AG08396 (cell line): ENCODE data around the gene IFIT2.
A peak's percentile ranks its signal among the peaks of the same experiment; 100 is the strongest.
"Not testable (repeated sequence)": the region's sequence is repeated elsewhere in the genome, so short reads cannot be mapped to it uniquely, and the experiment has no call there.

Source experiments
- DNase-seq: peaks from one replicate; pipeline ENCODE4 v3.0.0; 2012; ENCODE audit warnings: low spot score, mixed read lengths

Gene IFIT2

GRCh38 chr10:89301721-89302445 lies at the start of gene IFIT2:
Gene IFIT2, plus strand, starts transcription at chr10:89302046. Its CDS starts 78 bp downstream, at chr10:89302124.
- DNase-seq: peak; percentile 46

- DNase-seq: no peak
Observed at GRCh38 chr10:89252225-89252585, 49.6 kb upstream of the IFIT2 start.

GRCh38 chr10:89255091-89255579 lies 46.7 kb upstream of the IFIT2 start:
- not testable (repeated sequence) for DNase-seq

GRCh38 chr10:89255793-89256192 lies 46.1 kb upstream of the IFIT2 start:
- no peak for DNase-seq

GRCh38 chr10:89256340-89256739 lies 45.5 kb upstream of the IFIT2 start:
- no peak for DNase-seq

GRCh38 chr10:89256962-89257361 lies 44.9 kb upstream of the IFIT2 start:
- DNase-seq: no peak

- DNase-seq: no peak
Observed at GRCh38 chr10:89257581-89257980, 44.3 kb upstream of the IFIT2 start.

- no peak for DNase-seq
Observed at GRCh38 chr10:89258881-89259280, 43.0 kb upstream of the IFIT2 start.

GRCh38 chr10:89262086-89263051 lies 39.5 kb upstream of the IFIT2 start:
- DNase-seq: no peak

- DNase-seq: no peak
Observed at GRCh38 chr10:89263091-89263490, 38.8 kb upstream of the IFIT2 start.

- DNase-seq: no peak
Observed at GRCh38 chr10:89263531-89263930, 38.3 kb upstream of the IFIT2 start.

- no peak for DNase-seq
Observed at GRCh38 chr10:89266721-89267453, 35.0 kb upstream of the IFIT2 start.

GRCh38 chr10:89269433-89270152 lies 32.3 kb upstream of the IFIT2 start:
- no peak for DNase-seq

- no peak for DNase-seq
Observed at GRCh38 chr10:89270153-89270483, 31.7 kb upstream of the IFIT2 start.

GRCh38 chr10:89271532-89271931 lies 30.3 kb upstream of the IFIT2 start:
- no peak for DNase-seq

- no peak for DNase-seq
Observed at GRCh38 chr10:89273680-89274079, 28.2 kb upstream of the IFIT2 start.

GRCh38 chr10:89274928-89275327 lies 26.9 kb upstream of the IFIT2 start:
- DNase-seq: peak; percentile 11

- DNase-seq: no peak
Observed at GRCh38 chr10:89275383-89275782, 26.5 kb upstream of the IFIT2 start.

GRCh38 chr10:89278034-89278535 lies 23.8 kb upstream of the IFIT2 start:
- peak; percentile 74 for DNase-seq

GRCh38 chr10:89278900-89279392 lies 22.9 kb upstream of the IFIT2 start:
- DNase-seq: no peak

GRCh38 chr10:89279421-89279869 lies 22.4 kb upstream of the IFIT2 start:
- DNase-seq: no peak
